OCI-LY1 (cell line): ENCODE data around the gene DDX24.

ENCODE experiments used
- CTCF ChIP-seq: fragments of 200-600 bp; sonication (generic), shearing (Covaris generic); IDR thresholded peaks from 2 replicates; pipeline ENCODE4 v1.5.1; 2017; ENCODE audit warnings: mild to moderate bottlenecking, antibody characterized with exemption, low read length, moderate library complexity, mixed read lengths
- EZH2 ChIP-seq: fragments of 200-600 bp; sonication (generic), shearing (Covaris generic); IDR thresholded peaks from 2 replicates; pipeline ENCODE4 v1.8.0; 2017; ENCODE audit warnings: borderline replicate concordance, mixed run types, mild to moderate bottlenecking, antibody characterized with exemption, low read length, moderate library complexity, mixed read lengths

- TF ChIP-seq CTCF (no peak), EZH2 (no peak)
Observed at GRCh38 chr14:94098326-94098992, 17.5 kb upstream of the DDX24 start.
